NB4 (cell line): ENCODE results near the gene PUSL1.

Experiments used
- DNase-seq: peaks from one replicate; pipeline ENCODE4 v3.0.0; 2010; ENCODE audit warnings: low read depth
- H3K4me3 ChIP-seq: one replicate; pipeline ENCODE4 v1.5.1; 2011; ENCODE audit warnings: mild to moderate bottlenecking, low read depth, low read length, moderate library complexity
- MYC ChIP-seq: IDR thresholded peaks from 2 replicates; pipeline ENCODE4 v1.6.1; 2011; ENCODE audit warnings: low read depth, low read length
- POLR2A ChIP-seq: IDR thresholded peaks from 2 replicates; pipeline ENCODE4 v1.6.1; 2011; ENCODE audit warnings: mild to moderate bottlenecking; ENCODE audit not compliant: insufficient read length; ENCODE audit errors: extremely low read depth
- TF ChIP-seq, protein P1 (sequence below): IDR thresholded peaks from one replicate; pipeline ENCODE4 v1.5.1; 2012; ENCODE audit warnings: low read depth, low read length
- TF ChIP-seq, protein P2 (sequence below): IDR thresholded peaks from 2 replicates; pipeline ENCODE4 v1.6.1; 2011; ENCODE audit warnings: low read depth, low read length

PUSL1 gene, protein sequence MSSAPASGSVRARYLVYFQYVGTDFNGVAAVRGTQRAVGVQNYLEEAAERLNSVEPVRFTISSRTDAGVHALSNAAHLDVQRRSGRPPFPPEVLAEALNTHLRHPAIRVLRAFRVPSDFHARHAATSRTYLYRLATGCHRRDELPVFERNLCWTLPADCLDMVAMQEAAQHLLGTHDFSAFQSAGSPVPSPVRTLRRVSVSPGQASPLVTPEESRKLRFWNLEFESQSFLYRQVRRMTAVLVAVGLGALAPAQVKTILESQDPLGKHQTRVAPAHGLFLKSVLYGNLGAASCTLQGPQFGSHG

DNA sequence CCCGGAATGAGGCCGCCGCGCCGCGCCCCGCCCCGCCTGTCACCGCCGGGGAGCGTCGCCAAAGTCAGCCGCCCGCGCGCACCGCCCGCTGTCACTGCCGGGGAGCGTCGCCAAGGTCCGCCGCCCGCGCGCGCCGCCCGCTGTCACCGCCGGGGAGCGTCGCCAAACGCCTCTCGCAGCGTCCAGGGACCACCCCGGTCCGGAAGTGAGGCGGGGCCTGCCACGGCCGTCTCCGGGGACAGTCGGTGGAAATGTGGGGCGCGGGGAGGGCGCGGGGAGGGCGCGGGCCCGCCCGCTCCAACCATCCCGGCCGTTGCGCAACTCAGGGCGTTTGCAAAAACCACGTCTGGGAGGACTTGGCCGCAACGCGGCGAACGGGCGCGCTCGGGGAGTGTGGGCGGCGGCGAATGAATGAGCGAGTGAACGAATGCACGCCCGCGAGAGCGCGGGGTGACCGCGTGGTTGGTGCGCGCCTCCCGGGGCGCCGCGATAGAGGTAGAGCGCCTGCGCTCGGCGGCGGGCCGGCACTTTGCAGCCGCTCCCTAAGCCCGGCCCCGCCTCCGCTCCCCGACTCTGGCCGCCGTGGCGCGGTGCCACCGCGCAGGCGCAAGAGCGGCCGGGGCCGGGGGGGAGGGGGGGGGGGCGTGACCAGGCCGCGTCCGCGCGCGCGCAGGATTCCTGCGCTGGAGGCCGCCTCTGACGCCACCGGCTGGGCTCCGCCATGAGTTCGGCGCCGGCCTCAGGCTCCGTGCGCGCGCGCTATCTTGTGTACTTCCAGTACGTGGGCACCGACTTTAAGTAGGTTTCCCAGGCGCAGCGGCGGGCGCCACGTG is at the start of gene PUSL1, which contains the start of gene ACAP3:
PUSL1 (plus strand) TSS at position 675 of the 833 bp plus-strand sequence; CDS start at position 722, 47 bp downstream.
ACAP3 (minus strand) TSS at position 8 of the 833 bp plus-strand sequence. CDS start 115 bp downstream, outside the sequence.
- TF ChIP-seq, protein P1, sequence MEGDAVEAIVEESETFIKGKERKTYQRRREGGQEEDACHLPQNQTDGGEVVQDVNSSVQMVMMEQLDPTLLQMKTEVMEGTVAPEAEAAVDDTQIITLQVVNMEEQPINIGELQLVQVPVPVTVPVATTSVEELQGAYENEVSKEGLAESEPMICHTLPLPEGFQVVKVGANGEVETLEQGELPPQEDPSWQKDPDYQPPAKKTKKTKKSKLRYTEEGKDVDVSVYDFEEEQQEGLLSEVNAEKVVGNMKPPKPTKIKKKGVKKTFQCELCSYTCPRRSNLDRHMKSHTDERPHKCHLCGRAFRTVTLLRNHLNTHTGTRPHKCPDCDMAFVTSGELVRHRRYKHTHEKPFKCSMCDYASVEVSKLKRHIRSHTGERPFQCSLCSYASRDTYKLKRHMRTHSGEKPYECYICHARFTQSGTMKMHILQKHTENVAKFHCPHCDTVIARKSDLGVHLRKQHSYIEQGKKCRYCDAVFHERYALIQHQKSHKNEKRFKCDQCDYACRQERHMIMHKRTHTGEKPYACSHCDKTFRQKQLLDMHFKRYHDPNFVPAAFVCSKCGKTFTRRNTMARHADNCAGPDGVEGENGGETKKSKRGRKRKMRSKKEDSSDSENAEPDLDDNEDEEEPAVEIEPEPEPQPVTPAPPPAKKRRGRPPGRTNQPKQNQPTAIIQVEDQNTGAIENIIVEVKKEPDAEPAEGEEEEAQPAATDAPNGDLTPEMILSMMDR: no peak
- peak; percentile 36 for TF ChIP-seq POLR2A
- TF ChIP-seq, protein P2, sequence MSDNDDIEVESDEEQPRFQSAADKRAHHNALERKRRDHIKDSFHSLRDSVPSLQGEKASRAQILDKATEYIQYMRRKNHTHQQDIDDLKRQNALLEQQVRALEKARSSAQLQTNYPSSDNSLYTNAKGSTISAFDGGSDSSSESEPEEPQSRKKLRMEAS: peak; percentile 69
- peak; percentile 68 for TF ChIP-seq MYC
- peak; percentile 96 for DNase-seq
- H3K4me3 ChIP-seq: peak within 1 kb of the TSS; percentile 61

DNA sequence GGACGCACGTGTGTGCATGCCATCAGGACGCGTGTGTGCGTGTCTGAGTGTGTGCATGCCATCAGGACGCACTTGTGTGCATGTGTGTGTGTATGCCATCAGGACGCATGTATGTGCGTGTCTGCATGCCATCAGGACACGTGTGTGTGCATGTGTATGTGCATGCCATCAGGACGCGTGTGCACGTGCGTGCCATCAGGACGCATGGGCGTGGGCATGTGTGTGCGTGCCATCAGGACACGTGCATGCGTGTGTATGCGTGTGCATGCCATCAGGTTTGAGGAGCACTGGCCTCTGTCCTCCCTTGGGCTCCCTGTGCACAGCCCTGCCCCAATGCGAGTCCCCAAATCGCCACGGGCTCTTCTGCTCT is 49.3 kb upstream of the PUSL1 start:
- H3K4me3 ChIP-seq: no peak overlapping the region
- no peak for DNase-seq
- TF ChIP-seq POLR2A: no peak
- TF ChIP-seq, protein P2: no peak
- TF ChIP-seq, protein P1: no peak
- TF ChIP-seq MYC: no peak

DNA sequence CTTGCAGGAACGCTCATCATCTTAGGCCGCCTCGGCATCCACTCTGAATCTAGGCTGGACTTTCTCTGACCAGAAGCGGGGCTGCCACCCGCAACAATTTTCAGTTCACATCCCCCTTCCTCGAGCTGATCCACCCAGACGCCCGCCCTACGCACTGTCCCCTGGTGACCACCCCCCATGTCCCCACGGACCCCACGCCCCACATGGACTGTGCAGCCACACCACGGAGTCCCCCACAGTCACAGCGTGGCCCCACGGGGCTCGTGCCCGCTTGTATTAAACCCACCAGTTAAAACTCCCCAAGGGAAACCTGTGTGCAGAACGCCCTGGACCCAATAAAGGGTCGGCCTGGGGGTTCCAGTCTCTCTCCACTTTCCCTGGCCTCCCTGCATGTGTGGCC is 48.9 kb upstream of the PUSL1 start:
- DNase-seq: no peak
- H3K4me3 ChIP-seq: no peak overlapping the region
- TF ChIP-seq MYC: no peak
- no peak for TF ChIP-seq POLR2A
- TF ChIP-seq, protein P1: no peak
- TF ChIP-seq, protein P2: no peak

DNA sequence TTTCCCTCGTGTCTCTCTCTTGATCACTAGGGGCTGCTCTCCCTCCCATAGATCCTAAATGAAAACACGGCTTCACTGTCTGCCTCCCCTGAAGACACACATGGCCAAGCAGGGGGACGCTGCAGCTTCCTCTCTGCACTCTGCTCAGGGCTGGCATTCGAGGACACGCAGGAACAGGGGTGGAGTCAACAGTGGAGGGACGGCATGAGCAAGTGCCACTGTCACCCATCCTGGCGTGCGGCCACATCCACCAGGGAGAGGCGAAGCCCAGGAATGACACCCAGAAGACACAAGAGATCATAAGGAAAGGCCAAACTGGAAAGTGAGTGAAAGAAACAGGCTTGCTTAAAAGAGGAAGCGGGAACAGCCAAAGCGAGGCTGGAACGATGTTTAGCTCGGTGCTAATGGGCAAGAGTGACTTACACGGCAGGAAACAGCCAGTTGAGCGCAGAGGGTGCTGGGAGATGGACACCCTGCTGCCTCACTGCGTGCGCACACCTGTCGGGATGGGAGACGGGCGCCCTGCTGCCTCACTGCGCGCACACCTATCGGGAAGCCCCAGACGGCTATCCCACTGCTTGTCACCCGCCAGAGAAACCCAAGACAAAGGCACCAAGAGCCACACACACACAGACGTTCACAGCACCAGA is 48.3 kb upstream of the PUSL1 start:
- DNase-seq: no peak
- TF ChIP-seq MYC (no peak), POLR2A (no peak)
- TF ChIP-seq, protein P2: no peak
- TF ChIP-seq, protein P1: no peak
- no peak overlapping the region for H3K4me3 ChIP-seq

DNA sequence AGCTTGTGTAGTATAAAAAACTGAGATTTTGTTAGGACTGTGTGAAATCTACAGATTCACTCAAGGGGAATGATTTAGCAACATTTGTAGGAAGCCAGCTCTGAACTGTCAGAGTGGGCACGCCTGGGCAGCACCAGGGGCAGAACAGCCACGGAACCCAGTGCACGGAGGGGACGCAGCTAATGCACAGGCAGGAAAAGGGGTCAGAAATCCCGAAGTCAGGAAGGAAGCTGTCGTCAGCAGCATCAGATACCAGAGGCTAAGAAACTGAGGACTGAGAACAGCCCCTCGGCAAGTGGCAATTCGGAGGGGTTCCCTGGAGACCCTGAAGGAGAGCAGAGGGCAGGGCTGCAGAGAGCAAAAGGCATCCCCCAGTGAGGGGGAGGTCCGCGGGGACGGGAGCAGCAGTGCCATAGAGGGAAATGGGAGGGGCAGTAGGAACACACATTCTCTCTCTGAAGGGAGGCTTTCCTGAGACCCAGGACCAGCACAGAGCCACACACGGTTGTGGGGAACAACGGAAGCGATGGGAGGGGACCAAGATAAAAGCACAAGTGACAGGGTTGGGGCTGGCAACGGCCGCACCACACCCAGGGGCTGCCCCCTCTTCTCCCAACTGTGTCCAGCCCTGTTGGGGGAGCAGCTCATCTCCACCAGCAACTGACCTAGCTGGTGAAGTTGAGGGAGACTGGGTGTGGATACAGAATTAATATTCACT is 47.4 kb upstream of the PUSL1 start:
- TF ChIP-seq, protein P1: no peak
- TF ChIP-seq, protein P2: no peak
- TF ChIP-seq POLR2A (no peak), MYC (no peak)
- H3K4me3 ChIP-seq: no peak overlapping the region
- no peak for DNase-seq
